ENCODE results near the gene POLR3K.

POLR3K gene

DNA sequence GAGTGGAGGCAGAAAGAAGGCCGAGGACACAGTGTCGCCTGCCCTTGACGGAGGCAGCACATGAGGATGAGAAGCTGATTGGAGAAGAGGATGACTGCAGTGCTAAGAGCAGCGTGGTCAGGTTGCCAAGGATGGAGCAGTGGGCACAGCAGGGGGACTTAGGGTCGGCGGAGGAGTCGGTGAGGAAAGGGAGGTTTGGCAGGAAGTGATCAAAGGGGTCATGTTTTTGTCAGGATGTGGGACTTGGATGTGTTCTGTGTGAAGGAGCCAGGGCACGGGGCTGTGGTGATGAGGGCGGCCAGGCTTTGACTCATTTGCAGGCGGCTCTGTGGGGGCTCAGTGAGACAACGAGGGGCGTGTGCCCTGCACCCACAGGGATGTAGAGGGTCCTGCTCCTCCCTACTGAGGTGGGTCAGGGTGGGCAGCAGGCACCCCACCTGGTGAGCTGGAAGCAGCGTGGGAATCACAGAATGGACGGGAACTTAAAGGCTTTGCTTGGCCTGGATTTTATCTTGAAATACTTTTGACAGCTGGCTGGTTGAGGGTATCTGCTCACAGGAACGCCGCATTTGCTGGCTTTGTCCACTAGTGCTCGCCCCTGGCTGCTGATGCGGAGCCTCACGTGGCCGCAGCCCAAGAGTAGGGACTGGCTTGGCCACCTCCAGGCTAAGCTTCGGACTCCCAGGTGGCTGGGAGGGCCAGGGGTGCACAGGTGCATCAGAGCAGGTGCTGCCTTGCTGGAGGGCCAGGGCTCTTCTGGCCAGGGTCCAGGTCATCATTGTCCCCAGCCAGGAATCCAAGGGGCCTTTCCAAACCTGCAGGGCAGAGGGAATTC, 30.6 kb upstream of the POLR3K start:
- Histone ChIP-seq H3K9me3 (ENCODE audit: control insufficient read depth, insufficient read depth, low read depth, low read length) (no peaks in the 10 kb centered on the region), H3K36me3 (ENCODE audit: control insufficient read depth in 2 of 2, insufficient read depth in 1 of 2, low read length in 2 of 2) (peaks cover 0 to 74% of the 10 kb centered on the region in 2 experiments; a peak in 2 of 3 replicates), H3K4me1 (ENCODE audit: control insufficient read depth, insufficient read depth, low read length) (no peaks in the 10 kb centered on the region), H3K4me3 (ENCODE audit: low read depth, low read length) (no peak overlapping the region), H3K27ac (ENCODE audit: extremely low read depth, low read depth, low read length) (no peak overlapping the region)
- peak; percentile 31; the same call in 1 of the 2 replicates for TF ChIP-seq ZNF600 (tag by site-specific recombination; IDR thresholded peaks at IDR 0.05)
- no peak for TF ChIP-seq ZNF341 (tag by site-specific recombination; IDR thresholded peaks at IDR 0.05; ENCODE audit: low read depth)
- peak; percentile 46 for TF ChIP-seq ZFHX2 (tag by site-specific recombination; conservative IDR thresholded peaks at IDR 0.05)
- peak; percentile 21; the same call in 1 of the 2 replicates for TF ChIP-seq ZIC2 (tag by site-specific recombination; IDR thresholded peaks at IDR 0.05)
- TF ChIP-seq, protein P1, sequence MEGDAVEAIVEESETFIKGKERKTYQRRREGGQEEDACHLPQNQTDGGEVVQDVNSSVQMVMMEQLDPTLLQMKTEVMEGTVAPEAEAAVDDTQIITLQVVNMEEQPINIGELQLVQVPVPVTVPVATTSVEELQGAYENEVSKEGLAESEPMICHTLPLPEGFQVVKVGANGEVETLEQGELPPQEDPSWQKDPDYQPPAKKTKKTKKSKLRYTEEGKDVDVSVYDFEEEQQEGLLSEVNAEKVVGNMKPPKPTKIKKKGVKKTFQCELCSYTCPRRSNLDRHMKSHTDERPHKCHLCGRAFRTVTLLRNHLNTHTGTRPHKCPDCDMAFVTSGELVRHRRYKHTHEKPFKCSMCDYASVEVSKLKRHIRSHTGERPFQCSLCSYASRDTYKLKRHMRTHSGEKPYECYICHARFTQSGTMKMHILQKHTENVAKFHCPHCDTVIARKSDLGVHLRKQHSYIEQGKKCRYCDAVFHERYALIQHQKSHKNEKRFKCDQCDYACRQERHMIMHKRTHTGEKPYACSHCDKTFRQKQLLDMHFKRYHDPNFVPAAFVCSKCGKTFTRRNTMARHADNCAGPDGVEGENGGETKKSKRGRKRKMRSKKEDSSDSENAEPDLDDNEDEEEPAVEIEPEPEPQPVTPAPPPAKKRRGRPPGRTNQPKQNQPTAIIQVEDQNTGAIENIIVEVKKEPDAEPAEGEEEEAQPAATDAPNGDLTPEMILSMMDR (tag by site-specific recombination; IDR thresholded peaks at IDR 0.05): peak; percentile 30; the same call in 1 of the 2 replicates
- TF ChIP-seq EGR2 (tag by site-specific recombination; IDR thresholded peaks at IDR 0.05; ENCODE audit: low read depth): peak; percentile 65; the same call in 1 of the 2 replicates
- ChIA-PET CTCF (interaction anchor here (1.5 to 3.3 kb wide), 3 partner anchors 12 to 18 kb away, joined by 9 to 25 read pairs (median 17); no protein-coding TSS in a partner anchor), POLR2A (interaction anchor here (1.0 to 1.5 kb wide), 2 partner anchors 12 to 13 kb away, joined by 3 read pairs; no protein-coding TSS in a partner anchor)

DNA sequence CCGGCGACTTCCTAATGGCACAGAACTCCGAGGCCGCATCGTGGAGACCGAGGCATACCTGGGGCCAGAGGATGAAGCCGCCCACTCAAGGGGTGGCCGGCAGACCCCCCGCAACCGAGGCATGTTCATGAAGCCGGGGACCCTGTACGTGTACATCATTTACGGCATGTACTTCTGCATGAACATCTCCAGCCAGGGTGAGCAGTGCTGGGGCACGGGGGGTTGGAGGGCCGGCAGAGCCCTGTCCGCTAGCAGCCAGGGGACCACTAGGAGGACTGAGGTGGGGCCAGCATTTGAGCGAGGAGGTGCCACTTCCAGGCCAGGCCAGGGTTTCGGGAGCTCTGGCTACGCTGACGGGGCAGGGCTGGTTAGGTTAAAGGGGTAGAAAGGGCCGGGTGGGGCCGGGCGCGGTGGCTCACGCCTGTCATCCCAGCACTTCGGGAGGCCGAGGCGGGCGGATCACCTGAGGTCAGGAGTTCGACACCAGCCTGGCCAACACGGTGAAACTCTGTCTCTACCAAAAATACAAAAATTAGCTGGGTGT, 29.7 kb upstream of the POLR3K start:
- Histone ChIP-seq H3K27ac (ENCODE audit: extremely low read depth, low read depth, low read length) (no peak overlapping the region), H3K4me3 (ENCODE audit: low read depth, low read length) (no peak overlapping the region), H3K9me3 (ENCODE audit: control insufficient read depth, insufficient read depth, low read depth, low read length) (no peaks in the 10 kb centered on the region), H3K4me1 (ENCODE audit: control insufficient read depth, insufficient read depth, low read length) (no peaks in the 10 kb centered on the region), H3K36me3 (ENCODE audit: control insufficient read depth in 2 of 2, insufficient read depth in 1 of 2, low read length in 2 of 2) (peaks cover 0 to 65% of the 10 kb centered on the region in 2 experiments; a peak in 2 of 3 replicates)
- CTCF ChIA-PET: interaction anchor here (0.6 to 1.5 kb wide), 3 partner anchors 11 to 33 kb away, joined by 3 to 9 read pairs (median 3); no protein-coding TSS in a partner anchor
- TF ChIP-seq BCL11B (tag by site-specific recombination; IDR thresholded peaks at IDR 0.05; ENCODE audit: low read depth) (no peak), GLIS2 (tag by site-specific recombination; IDR thresholded peaks at IDR 0.05) (peak; percentile 30; the same call in 1 of the 2 replicates), KLF1 (tag by site-specific recombination; IDR thresholded peaks at IDR 0.05) (peak; percentile 44), KLF8 (tag by site-specific recombination; IDR thresholded peaks at IDR 0.05) (0 out of 2 replicates have a peak, but pooled peaks have one; percentile 30)
- POLR2A ChIA-PET: interaction anchor here (0.5 to 1.5 kb wide), 2 partner anchors 11 to 38 kb away, joined by 3 read pairs; no protein-coding TSS in a partner anchor

DNA sequence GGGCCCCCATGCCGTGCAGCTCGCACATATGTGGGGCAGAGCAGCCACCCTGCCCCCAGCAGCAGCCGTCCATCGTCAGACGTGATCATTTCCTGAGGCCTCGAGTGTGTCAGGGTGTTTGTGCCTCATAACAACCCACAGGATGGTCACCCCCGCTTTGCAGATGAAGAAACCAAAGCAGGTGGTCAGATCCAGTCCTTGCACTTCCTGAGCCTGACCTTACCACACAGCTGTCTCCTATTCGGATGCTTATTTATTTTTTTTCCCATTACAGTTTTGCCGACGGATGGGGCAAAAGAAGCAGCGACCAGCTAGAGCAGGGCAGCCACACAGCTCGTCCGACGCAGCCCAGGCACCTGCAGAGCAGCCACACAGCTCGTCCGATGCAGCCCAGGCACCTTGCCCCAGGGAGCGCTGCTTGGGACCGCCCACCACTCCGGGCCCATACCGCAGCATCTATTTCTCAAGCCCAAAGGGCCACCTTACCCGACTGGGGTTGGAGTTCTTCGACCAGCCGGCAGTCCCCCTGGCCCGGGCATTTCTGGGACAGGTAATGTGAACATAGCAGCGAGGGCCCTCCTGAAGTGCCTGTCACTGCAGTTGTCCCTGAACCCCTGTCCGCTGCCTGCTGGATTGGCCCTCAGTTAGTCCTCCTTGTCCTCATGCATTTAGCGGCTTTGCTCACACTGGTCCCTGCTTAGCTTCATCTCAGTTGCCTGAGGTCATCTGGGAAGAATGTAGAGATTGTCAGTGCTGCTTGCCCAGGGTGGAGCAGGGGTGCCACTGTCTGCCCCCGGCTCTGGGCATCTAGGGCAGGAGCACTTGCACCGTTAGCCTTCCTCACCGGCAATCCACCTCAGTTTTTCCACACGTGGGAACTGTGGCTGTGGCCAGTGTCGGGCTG, 26.0 kb upstream of the POLR3K start:
- Histone ChIP-seq H3K27ac (ENCODE audit: extremely low read depth, low read depth, low read length) (no peak overlapping the region), H3K36me3 (ENCODE audit: control insufficient read depth in 2 of 2, insufficient read depth in 1 of 2, low read length in 2 of 2) (peaks cover 0 to 32% of the 10 kb centered on the region in 2 experiments; a peak in 2 of 3 replicates), H3K9me3 (ENCODE audit: control insufficient read depth, insufficient read depth, low read depth, low read length) (no peaks in the 10 kb centered on the region), H3K4me1 (ENCODE audit: control insufficient read depth, insufficient read depth, low read length) (peaks cover 15% of the 10 kb centered on the region), H3K4me3 (ENCODE audit: low read depth, low read length) (no peak overlapping the region)
- ChIA-PET POLR2A (interaction anchor here (0.9 kb wide), 1 partner anchor 26 kb away, joined by 3 read pairs; the partner anchor contains the start of genes POLR3K and SNRNP25), CTCF (interaction anchor here (0.7 to 2.1 kb wide), 4 partner anchors 14 to 709 kb away, joined by 3 to 11 read pairs (median 5); partner anchors contain the start of genes CHTF18 and RPUSD1)
- TF ChIP-seq, protein P2, sequence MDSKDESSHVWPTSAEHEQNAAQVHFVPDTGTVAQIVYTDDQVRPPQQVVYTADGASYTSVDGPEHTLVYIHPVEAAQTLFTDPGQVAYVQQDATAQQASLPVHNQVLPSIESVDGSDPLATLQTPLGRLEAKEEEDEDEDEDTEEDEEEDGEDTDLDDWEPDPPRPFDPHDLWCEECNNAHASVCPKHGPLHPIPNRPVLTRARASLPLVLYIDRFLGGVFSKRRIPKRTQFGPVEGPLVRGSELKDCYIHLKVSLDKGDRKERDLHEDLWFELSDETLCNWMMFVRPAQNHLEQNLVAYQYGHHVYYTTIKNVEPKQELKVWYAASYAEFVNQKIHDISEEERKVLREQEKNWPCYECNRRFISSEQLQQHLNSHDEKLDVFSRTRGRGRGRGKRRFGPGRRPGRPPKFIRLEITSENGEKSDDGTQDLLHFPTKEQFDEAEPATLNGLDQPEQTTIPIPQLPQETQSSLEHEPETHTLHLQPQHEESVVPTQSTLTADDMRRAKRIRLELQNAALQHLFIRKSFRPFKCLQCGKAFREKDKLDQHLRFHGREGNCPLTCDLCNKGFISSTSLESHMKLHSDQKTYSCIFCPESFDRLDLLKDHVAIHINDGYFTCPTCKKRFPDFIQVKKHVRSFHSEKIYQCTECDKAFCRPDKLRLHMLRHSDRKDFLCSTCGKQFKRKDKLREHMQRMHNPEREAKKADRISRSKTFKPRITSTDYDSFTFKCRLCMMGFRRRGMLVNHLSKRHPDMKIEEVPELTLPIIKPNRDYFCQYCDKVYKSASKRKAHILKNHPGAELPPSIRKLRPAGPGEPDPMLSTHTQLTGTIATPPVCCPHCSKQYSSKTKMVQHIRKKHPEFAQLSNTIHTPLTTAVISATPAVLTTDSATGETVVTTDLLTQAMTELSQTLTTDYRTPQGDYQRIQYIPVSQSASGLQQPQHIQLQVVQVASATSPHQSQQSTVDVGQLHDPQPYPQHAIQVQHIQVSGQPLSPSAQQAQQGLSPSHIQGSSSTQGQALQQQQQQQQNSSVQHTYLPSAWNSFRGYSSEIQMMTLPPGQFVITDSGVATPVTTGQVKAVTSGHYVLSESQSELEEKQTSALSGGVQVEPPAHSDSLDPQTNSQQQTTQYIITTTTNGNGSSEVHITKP (tag by site-specific recombination; IDR thresholded peaks at IDR 0.05): peak; percentile 75
- TF ChIP-seq ZNF707 (tag by site-specific recombination; IDR thresholded peaks at IDR 0.05): no peak

All from HEK293 (cell line).